SU-DHL-6 (cell line): Measurements from ENCODE around the gene SLC4A5.

Experiments
- H2AFZ ChIP-seq: fragments of 200-600 bp; sonication (generic); 2 replicates; pipeline ENCODE4 v1.6.1; 2014; ENCODE audit warnings: low read depth, mild to moderate bottlenecking, moderate library complexity, mixed read lengths, antibody characterized with exemption, low read length; ENCODE audit not compliant: severe bottlenecking
- H3F3A ChIP-seq: fragments of 200-600 bp; shearing (Covaris generic); 2 replicates; pipeline ENCODE4 v1.6.0; 2016; ENCODE audit warnings: antibody characterized with exemption, mild to moderate bottlenecking; ENCODE audit not compliant: insufficient read depth
- H3K27ac ChIP-seq: fragments of 200-600 bp; sonication (generic); 2 replicates; pipeline ENCODE4 v1.5.1; 2016; ENCODE audit warnings: low read depth, mild to moderate bottlenecking, low read length, moderate library complexity, mixed read lengths
- H3K27me3 ChIP-seq: fragments of 200-600 bp; sonication (generic), shearing (Covaris generic); 2 replicates; pipeline ENCODE4 v1.6.0; 2014; ENCODE audit warnings: mild to moderate bottlenecking, low read length
- H3K36me3 ChIP-seq: fragments of 200-600 bp; sonication (generic); 2 replicates; pipeline ENCODE4 v1.6.1; 2014; ENCODE audit warnings: mild to moderate bottlenecking, low read length, mixed read lengths
- H3K4me2 ChIP-seq: fragments of 300-600, 200-600 bp; shearing (Covaris generic), sonication (generic); 2 replicates; pipeline ENCODE4 v1.6.0; 2014; ENCODE audit warnings: low read length, low read depth, mild to moderate bottlenecking; ENCODE audit not compliant: poor library complexity, severe bottlenecking
- H3K4me3 ChIP-seq: fragments of 200-600 bp; sonication (generic); 2 replicates; pipeline ENCODE4 v1.5.1; 2014; ENCODE audit warnings: antibody characterized with exemption, low read length, mild to moderate bottlenecking, mixed read lengths; ENCODE audit not compliant: insufficient read depth, poor library complexity, severe bottlenecking
- H3K79me2 ChIP-seq: fragments of 200-600 bp; sonication (generic); 2 replicates; pipeline ENCODE4 v1.6.1; 2014; ENCODE audit warnings: mild to moderate bottlenecking, low read length, moderate library complexity; ENCODE audit not compliant: insufficient read depth
- H3K9ac ChIP-seq: fragments of 200-600 bp; sonication (generic); 2 replicates; pipeline ENCODE4 v1.7.0; 2014; ENCODE audit warnings: mild to moderate bottlenecking, low read length
- H3K9me2 ChIP-seq: fragments of 200-600 bp; sonication (generic); replicated peaks from 2 replicates; pipeline ENCODE4 v1.6.1; 2014; ENCODE audit warnings: low read length; ENCODE audit not compliant: insufficient read depth
- H3K9me3 ChIP-seq: fragments of 200-600 bp; sonication (generic); 2 replicates; pipeline ENCODE4 v1.6.1; 2014; ENCODE audit warnings: low read length, mixed read lengths; ENCODE audit not compliant: insufficient read depth
- H4K20me1 ChIP-seq: fragments of 200-600 bp; sonication (generic); 2 replicates; pipeline ENCODE4 v1.6.1; 2014; ENCODE audit warnings: low read depth, mild to moderate bottlenecking, antibody characterized with exemption, low read length, moderate library complexity, mixed read lengths
- EZH2phosphoT487 ChIP-seq: fragments of 200-600 bp; sonication (generic), shearing (Covaris generic); conservative IDR thresholded peaks from 2 replicates; pipeline ENCODE4 v1.6.1; 2018; ENCODE audit warnings: mild to moderate bottlenecking, antibody characterized with exemption, low read length, moderate library complexity, mixed read lengths
- TF ChIP-seq, protein P1 (sequence below): fragments of 200-600 bp; sonication (generic); IDR thresholded peaks from one replicate; pipeline ENCODE4 v1.5.1; 2017; ENCODE audit warnings: antibody characterized with exemption, mild to moderate bottlenecking, low read length, moderate library complexity; ENCODE audit not compliant: insufficient read depth, poor library complexity, severe bottlenecking

The SLC4A5 gene

DNA sequence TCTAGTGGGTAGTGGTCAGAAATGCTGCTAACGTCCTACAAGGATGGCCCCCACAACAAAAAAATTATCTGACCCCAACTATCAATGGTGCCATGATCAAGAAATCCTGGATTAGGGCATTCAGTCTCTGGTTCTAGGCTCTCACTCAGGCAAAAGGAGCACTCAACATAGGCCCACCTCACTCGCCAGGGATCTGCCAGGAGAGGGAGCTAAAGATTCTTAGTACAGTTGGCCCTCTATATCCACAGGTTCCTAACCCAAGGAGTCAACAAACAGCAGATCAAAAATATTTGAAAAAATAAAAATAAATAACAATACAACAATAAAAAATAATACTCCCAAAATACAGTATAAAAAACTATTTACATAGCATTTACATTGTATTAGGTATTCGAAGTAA is 10.0 kb downstream of the SLC4A5 start:
- Histone ChIP-seq H4K20me1 (no peaks in the 10 kb centered on the region), H3F3A (no peaks in the 10 kb centered on the region), H3K4me3 (no peak overlapping the region), H3K36me3 (no peaks in the 10 kb centered on the region), H3K27ac (no peak overlapping the region), H3K4me2 (no peak overlapping the region), H3K9me3 (no peaks in the 10 kb centered on the region), H3K27me3 (no peaks in the 10 kb centered on the region), H2AFZ (no peak overlapping the region), H3K9me2 (no peaks in the 10 kb centered on the region), H3K9ac (no peak overlapping the region), H3K79me2 (no peaks in the 10 kb centered on the region)
- TF ChIP-seq, protein P1, sequence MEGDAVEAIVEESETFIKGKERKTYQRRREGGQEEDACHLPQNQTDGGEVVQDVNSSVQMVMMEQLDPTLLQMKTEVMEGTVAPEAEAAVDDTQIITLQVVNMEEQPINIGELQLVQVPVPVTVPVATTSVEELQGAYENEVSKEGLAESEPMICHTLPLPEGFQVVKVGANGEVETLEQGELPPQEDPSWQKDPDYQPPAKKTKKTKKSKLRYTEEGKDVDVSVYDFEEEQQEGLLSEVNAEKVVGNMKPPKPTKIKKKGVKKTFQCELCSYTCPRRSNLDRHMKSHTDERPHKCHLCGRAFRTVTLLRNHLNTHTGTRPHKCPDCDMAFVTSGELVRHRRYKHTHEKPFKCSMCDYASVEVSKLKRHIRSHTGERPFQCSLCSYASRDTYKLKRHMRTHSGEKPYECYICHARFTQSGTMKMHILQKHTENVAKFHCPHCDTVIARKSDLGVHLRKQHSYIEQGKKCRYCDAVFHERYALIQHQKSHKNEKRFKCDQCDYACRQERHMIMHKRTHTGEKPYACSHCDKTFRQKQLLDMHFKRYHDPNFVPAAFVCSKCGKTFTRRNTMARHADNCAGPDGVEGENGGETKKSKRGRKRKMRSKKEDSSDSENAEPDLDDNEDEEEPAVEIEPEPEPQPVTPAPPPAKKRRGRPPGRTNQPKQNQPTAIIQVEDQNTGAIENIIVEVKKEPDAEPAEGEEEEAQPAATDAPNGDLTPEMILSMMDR, result no peak
- TF ChIP-seq EZH2phosphoT487, result no peak

DNA sequence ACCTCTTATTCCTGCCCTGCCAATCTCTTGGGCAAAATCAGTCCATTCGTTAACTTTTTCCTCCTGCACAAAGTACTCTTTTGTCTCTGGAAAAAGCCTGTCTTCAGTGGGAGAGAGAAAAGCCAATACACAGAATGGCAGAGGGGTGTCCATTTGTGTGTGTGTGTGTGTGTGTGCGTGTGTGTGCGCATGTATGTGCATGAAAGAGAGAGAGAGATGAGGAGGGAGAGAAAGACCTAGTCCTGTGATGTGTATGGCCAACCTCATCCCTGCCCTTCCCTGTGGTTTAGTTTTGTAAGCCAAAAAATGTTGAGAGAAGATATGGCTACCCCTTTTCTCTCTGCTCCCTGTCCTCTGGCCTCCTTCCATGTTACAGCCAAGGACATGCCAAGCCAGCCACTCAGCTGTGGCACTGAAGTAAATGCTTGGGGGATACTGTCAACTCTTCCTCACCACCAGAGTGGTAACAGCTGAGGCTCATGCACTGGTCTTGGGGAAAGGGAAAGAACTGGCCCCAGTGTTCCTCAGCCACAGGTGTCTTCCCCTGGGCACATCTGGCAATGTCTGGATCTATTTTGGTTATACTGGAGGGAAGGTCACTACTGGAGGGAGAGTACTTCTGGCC is 10.6 kb downstream of the SLC4A5 start:
- Histone ChIP-seq H2AFZ (no peak overlapping the region), H3K9me2 (no peaks in the 10 kb centered on the region), H3K79me2 (no peaks in the 10 kb centered on the region), H4K20me1 (no peaks in the 10 kb centered on the region), H3K9me3 (no peaks in the 10 kb centered on the region), H3K9ac (no peak overlapping the region), H3F3A (no peaks in the 10 kb centered on the region), H3K4me3 (no peak overlapping the region), H3K27ac (no peak overlapping the region), H3K4me2 (no peak overlapping the region), H3K27me3 (no peaks in the 10 kb centered on the region), H3K36me3 (no peaks in the 10 kb centered on the region)
- TF ChIP-seq, protein P1, result no peak
- no peak for TF ChIP-seq EZH2phosphoT487

DNA sequence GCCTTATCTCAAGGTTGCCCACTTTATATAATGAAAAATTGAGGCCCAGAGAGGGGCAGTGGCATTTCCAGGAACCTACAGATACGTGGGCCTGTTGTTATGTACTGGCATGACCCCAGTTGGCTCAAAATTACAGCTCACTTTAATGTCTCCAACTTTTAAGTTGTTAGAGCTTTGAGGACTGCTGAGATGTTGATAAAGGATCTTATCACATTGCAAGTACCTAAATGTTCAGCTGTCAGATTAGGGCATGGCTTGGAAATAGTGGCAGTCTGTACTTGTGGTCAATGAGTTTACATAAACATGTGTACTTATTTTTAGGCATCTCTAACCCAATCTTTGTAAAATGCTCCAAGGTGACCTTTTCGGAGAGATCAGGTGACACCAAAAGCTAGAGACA is 14.6 kb downstream of the SLC4A5 start:
- TF ChIP-seq, protein P1, result no peak
- no peak for TF ChIP-seq EZH2phosphoT487
- H3K36me3 ChIP-seq, result no peaks in the 10 kb centered on the region
- no peak overlapping the region for H3K27ac ChIP-seq
- no peaks in the 10 kb centered on the region for H3K9me2 ChIP-seq
- H3K4me3 ChIP-seq, result no peak overlapping the region
- no peaks in the 10 kb centered on the region for H4K20me1 ChIP-seq
- H3K4me2 ChIP-seq, result no peak overlapping the region
- H3K9me3 ChIP-seq, result no peaks in the 10 kb centered on the region
- H2AFZ ChIP-seq, result no peak overlapping the region
- no peaks in the 10 kb centered on the region for H3K27me3 ChIP-seq
- H3K79me2 ChIP-seq, result no peaks in the 10 kb centered on the region
- H3K9ac ChIP-seq, result no peak overlapping the region
- no peaks in the 10 kb centered on the region for H3F3A ChIP-seq
